H7 (cell line): ENCODE data around the gene NAA80. TPM values are rescaled to one million over a fixed set of nuclear protein-coding genes. Genes with fewer than 3 reads are reported as not detected.
A peak's percentile ranks its signal among the peaks of the same experiment; 100 is the strongest.

Experiments
- DNase-seq: peaks from one replicate; pipeline ENCODE4 v3.0.0; 2012
- H3K27me3 ChIP-seq: 2 replicates; pipeline ENCODE4 v1.6.0; 2011; ENCODE audit warnings: mild to moderate bottlenecking, low read length; ENCODE audit not compliant: control insufficient read depth, insufficient read depth
- H3K36me3 ChIP-seq: replicated peaks from 2 replicates; pipeline ENCODE4 v1.5.1; 2011; ENCODE audit warnings: low read length; ENCODE audit not compliant: control insufficient read depth, insufficient read depth
- H3K4me3 ChIP-seq: 2 replicates; pipeline ENCODE4 v1.5.1; 2011; ENCODE audit warnings: low read depth, mild to moderate bottlenecking, control low read depth, low read length, moderate library complexity; ENCODE audit not compliant: insufficient read depth
- total RNA-seq: library from RNA; depleted of rRNA; stranded (reverse); fragments of >200 nt; shearing (Covaris generic); gene quantifications from 2 replicates; pipeline ENCODE4 v1.2.3, GENCODE V29; 2014

The NAA80 gene
- total RNA-seq, 1 experiment from 2014 or later = 23.7 TPM

GRCh38 chr3:50336452-50337174, 37.4 kb upstream of the NAA80 start:
- peaks cover 9% of the 10 kb centered on the region for H3K36me3 ChIP-seq
- H3K27me3 ChIP-seq = peaks cover 26% of the 10 kb centered on the region
- peak; percentile 93 for DNase-seq
- H3K4me3 ChIP-seq = peak overlapping the region; percentile 98

- no peak for DNase-seq
- Histone ChIP-seq H3K4me3 (no peak overlapping the region), H3K36me3 (peaks cover 25% of the 10 kb centered on the region), H3K27me3 (peaks cover 5% of the 10 kb centered on the region)
These were observed 35.3 kb upstream of the NAA80 start for GRCh38 chr3:50334339-50335075.

- H3K4me3 ChIP-seq = no peak overlapping the region
- H3K27me3 ChIP-seq = peaks cover 3% of the 10 kb centered on the region; the same call in 1 of the 2 replicates
- peaks cover 25% of the 10 kb centered on the region for H3K36me3 ChIP-seq
- DNase-seq = no peak
These were observed 34.6 kb upstream of the NAA80 start for GRCh38 chr3:50333744-50334328.

GRCh38 chr3:50331364-50331907, 32.2 kb upstream of the NAA80 start:
- no peak for DNase-seq
- Histone ChIP-seq H3K4me3 (no peak overlapping the region), H3K36me3 (peaks cover 25% of the 10 kb centered on the region), H3K27me3 (no peaks in the 10 kb centered on the region)

GRCh38 chr3:50330330-50330729, 31.1 kb upstream of the NAA80 start:
- Histone ChIP-seq H3K27me3 (no peaks in the 10 kb centered on the region), H3K36me3 (peaks cover 27% of the 10 kb centered on the region), H3K4me3 (no peak overlapping the region)
- no peak for DNase-seq

- H3K36me3 ChIP-seq = peaks cover 26% of the 10 kb centered on the region
- H3K4me3 ChIP-seq = peak within 1 kb of the TSS; percentile 99
- DNase-seq = peak; percentile 99
- no peaks in the 10 kb centered on the region for H3K27me3 ChIP-seq
These were observed 28.9 kb upstream of the NAA80 start, which contains the start of gene TUSC2 for GRCh38 chr3:50327943-50328691. TSS of gene TUSC2 (minus strand) at chr3:50328223. CDS start at chr3:50328099, 124 bp downstream.

- peak overlapping the region; percentile 99 for H3K4me3 ChIP-seq
- H3K36me3 ChIP-seq = peaks cover 25% of the 10 kb centered on the region
- no peaks in the 10 kb centered on the region for H3K27me3 ChIP-seq
- DNase-seq = no peak
These were observed 27.9 kb upstream of the NAA80 start for GRCh38 chr3:50327129-50327528.

GRCh38 chr3:50326182-50326541, 27.0 kb upstream of the NAA80 start:
- Histone ChIP-seq H3K27me3 (no peaks in the 10 kb centered on the region), H3K36me3 (peaks cover 17% of the 10 kb centered on the region)
- no peak for DNase-seq

GRCh38 chr3:50325497-50326181, 26.4 kb upstream of the NAA80 start:
- Histone ChIP-seq H3K4me3 (no peak overlapping the region), H3K36me3 (peaks cover 12% of the 10 kb centered on the region), H3K27me3 (no peaks in the 10 kb centered on the region)
- no peak for DNase-seq

More at GRCh38 chr3:50326182-50326541, 27.0 kb upstream of the NAA80 start:
- H3K4me3 ChIP-seq = no peak overlapping the region

GRCh38 chr3:50325113-50325480, 25.9 kb upstream of the NAA80 start:
- DNase-seq = no peak
- peaks cover 8% of the 10 kb centered on the region for H3K36me3 ChIP-seq
- H3K4me3 ChIP-seq = no peak overlapping the region
- no peaks in the 10 kb centered on the region for H3K27me3 ChIP-seq

GRCh38 chr3:50324351-50325112, 25.3 kb upstream of the NAA80 start:
- peaks cover 8% of the 10 kb centered on the region for H3K36me3 ChIP-seq
- H3K4me3 ChIP-seq = no peak overlapping the region
- peak; percentile 92 for DNase-seq
- no peaks in the 10 kb centered on the region for H3K27me3 ChIP-seq

GRCh38 chr3:50323614-50324199, 24.5 kb upstream of the NAA80 start:
- H3K36me3 ChIP-seq = peaks cover 15% of the 10 kb centered on the region
- DNase-seq = no peak
- no peak overlapping the region for H3K4me3 ChIP-seq
- no peaks in the 10 kb centered on the region for H3K27me3 ChIP-seq

GRCh38 chr3:50323092-50323600, 23.9 kb upstream of the NAA80 start:
- no peak overlapping the region for H3K4me3 ChIP-seq
- DNase-seq = no peak
- H3K27me3 ChIP-seq = no peaks in the 10 kb centered on the region
- H3K36me3 ChIP-seq = peaks cover 20% of the 10 kb centered on the region
